GM18502 (cell line): ENCODE results near the gene OSBPL6.
"Not testable (repeated sequence)": the region's sequence is repeated elsewhere in the genome, so short reads cannot be mapped to it uniquely, and the experiment has no call there.

Experiments
- ATAC-seq: cut with Tn5 transposase; IDR thresholded peaks from one replicate; pipeline ENCODE4 v1.9.1; 2021; ENCODE audit warnings: mild to moderate bottlenecking; ENCODE audit not compliant: unreplicated experiment, poor library complexity

OSBPL6 gene

DNA sequence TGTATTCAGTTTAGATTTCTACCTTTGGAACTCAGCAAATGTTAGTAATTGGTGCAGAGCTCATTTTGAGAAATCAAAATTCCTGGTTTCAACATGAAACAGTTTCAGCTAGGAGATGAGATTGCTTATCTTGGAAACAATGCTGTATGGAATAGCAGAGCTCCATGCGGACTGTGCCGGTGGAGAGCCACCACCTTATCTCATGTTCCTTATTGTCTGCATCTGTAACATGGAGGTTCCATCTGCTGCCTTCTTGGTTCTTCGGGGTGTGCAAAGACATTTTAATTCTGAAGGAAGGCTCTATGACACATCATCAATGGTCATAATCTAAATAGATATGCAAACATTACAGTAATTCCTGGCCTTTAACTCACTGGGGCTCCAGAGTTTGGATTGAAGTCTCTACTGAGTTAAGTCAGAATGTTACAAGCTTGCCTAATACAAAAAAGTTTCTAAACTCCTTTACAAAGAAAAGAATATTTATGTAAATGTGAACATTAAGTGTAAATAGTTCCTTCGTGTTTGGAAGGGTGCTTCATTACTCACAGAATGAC, 191.4 kb downstream of the OSBPL6 start:
- ATAC-seq = no peak

DNA sequence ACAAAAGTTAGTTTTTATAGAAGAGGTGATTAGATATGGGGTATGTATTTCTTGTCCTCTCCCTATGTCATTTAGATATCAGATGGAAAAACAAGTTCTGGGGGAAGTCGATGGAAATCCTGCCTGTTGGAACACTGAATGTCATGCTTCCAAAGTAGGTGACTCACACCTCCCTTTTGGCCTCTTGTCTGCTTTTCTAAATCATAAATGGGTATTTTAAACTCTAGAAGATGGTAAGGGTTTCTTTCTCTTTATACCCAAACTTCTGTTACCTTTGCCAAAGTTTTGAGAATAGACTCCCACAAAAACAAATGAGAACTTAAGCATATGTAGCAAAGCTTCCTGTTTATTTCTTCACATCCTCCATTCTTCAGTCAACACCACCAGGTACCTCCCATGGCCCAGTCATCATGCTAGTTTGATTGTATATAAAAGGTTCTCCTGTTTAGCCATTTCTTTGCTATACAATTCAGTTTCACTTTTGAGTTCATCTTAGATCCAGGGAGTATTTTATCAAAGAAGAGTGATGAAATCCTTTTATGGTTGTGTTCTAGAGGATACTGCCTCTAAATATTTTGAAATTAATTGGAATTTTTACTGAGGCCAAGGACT, 192.8 kb downstream of the OSBPL6 start:
- ATAC-seq = no peak

DNA sequence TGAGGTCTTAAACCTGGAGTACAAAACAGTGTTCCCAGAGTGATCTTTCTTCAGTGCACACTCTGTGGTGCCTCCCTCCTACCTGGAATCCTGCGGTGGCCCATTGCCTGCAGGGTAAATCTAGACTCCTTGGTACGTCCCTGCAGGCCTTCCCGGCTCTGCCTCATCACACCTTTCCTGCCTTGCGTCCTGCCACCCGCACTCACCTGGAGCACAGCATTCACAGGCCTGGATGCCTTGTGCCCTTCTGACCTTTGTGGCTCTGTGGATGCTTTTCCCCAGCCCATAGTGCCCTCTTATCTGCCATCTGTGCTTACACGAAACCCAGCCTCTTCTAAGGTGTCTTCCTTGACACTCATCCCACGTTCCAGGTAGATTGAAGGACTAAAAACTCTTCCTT, 194.0 kb downstream of the OSBPL6 start:
- ATAC-seq = no peak

DNA sequence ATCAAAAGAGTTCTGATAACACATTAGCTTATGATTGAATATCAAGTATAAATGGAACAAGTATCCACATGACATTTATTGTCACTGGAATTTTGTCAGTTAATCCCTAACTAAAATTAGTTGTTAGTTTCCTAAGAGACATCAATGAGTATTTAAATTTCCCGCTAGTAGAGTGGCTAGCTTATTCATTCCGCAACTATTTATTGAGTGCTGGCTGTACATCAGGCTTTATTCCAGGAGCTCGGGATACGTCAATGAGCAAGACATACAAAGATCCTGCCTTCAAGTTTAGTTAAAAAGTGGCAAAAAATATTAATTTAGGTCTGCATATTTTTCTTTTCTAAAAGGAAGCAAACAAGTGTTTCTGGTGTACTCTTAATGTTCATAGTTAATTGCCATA, 197.4 kb downstream of the OSBPL6 start:
- no peak for ATAC-seq

DNA sequence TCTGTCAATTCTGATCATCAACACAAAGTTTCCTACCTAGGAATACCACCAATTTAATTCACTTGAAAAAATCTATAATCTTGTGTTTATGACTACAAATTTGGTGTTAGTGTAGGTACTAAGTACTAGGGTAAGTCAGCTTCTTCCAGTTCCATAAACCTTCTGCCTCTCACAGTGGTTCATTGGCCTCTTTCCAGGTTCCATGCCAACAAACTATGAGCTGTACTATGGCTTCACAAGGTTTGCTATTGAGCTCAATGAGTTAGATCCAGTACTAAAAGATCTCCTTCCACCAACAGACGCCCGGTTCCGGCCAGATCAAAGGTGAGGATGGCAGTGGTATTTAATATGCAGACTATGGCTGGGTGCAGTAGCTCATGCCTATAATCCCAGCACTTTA, 197.9 kb downstream of the OSBPL6 start:
- ATAC-seq = no peak

DNA sequence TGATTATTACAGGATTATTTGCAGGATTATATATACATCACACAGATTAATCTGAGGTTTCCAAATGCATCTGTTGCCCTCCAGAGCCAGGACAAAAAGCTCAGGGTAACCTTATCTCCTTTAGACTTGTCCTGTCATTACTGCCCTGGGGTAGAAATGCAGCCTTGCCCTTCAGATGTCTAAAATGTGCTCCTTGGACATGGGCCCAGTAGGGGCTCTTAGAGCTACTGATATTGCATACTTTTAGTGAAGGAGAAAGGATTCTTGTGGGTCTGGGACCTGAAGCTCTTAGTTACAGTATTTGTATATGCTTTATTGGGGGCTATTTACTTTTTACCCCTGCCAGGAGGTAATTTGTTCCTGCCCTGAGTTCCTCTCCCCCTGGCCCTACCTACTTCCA, 200.5 kb downstream of the OSBPL6 start:
- no peak for ATAC-seq

DNA sequence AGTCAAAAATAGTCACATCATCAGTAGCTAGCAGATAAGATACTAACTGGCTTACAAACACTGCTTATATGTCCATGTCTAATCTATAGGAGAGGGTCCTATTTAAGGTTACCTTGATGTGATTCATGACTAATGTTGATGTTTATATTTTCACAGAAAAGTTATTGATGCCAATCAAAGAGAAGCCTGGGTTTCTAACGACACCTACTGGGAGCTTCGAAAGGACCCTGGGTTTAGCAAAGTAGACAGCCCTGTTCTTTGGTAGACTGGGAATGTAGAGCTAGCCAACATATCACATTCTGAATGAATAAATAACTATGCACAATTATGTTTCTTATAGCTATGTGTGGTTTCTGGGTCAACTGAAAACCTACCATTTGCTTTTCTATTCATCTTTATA, 201.0 kb downstream of the OSBPL6 start:
- no peak for ATAC-seq

DNA sequence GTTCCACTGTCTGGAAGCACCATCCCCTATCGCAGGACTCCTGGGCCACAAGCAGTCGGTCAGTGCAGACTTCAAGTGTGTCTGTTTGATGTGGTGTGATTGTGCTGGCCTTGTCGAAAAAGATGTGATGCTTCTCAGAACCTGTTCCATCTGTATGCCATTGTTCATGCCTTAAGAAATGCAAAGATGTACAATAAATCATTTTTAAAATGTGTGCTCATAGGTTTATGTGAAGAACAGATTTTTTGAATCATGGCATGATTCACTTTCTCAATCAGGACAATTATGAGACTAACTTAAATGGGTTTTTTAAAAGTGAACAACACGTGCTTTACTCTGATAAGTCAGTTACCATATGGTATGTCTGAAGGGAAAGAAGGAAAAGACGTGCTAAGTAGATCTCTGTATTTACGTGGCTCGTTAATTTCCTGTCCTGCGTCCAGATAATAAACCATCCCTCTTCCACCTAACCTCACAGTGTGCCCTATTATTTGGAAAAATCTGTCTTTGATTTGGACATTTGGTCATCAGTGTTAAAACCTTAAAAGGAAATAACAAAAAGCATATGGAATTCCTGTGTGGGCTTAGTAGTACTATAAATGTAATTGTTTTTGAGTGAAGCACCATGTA, 201.7 kb downstream of the OSBPL6 start:
- no peak for ATAC-seq

DNA sequence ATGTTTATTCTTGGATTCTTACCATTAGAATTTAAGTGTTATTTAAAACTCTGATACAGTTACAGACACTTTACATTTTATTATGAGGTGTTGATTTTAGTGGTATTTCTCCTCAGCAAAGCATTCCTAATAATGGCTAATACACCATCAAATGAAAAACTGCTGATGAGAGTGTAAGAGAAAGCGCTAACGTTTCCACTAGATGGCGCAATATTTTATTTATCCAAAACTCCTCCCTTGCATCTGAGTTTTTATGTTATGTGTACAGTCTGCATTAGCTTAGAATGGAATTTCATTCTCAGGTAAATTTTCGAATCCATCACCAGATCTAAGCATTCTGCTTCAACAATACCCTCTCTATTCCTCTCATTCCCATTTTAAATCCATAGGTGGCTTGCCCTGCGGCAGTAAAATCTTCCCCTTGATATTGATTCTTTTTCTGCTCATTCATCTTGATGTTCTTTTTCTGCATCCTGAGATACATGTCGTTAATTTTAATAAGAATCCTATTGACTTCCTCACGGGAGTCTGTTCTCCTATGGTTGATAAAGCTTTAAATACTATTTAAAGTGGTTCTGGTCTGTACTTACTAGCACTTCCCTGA, 202.8 kb downstream of the OSBPL6 start:
- peak; percentile 85 for ATAC-seq

DNA sequence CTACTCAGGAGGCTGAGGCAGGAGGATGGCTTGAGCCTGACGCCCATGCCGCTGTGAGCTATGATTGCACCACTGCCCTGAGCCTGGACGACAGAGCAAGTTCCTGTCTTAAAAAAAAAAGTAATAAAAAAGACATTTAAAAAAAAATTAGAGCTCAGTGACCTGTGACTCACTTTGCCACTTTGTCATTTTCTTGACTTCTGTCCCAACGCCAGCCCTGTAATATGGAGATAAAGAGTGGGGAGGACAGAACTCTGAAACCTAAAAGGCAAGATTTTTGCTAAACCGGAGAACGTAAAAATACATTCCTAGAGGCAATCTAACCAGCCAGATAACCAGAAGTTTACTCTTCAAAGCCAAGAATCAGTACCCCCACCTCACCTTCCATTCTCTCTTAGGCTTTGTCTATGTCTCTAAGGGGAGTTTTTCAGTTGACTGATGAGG, 207.7 kb downstream of the OSBPL6 start:
- no peak for ATAC-seq

DNA sequence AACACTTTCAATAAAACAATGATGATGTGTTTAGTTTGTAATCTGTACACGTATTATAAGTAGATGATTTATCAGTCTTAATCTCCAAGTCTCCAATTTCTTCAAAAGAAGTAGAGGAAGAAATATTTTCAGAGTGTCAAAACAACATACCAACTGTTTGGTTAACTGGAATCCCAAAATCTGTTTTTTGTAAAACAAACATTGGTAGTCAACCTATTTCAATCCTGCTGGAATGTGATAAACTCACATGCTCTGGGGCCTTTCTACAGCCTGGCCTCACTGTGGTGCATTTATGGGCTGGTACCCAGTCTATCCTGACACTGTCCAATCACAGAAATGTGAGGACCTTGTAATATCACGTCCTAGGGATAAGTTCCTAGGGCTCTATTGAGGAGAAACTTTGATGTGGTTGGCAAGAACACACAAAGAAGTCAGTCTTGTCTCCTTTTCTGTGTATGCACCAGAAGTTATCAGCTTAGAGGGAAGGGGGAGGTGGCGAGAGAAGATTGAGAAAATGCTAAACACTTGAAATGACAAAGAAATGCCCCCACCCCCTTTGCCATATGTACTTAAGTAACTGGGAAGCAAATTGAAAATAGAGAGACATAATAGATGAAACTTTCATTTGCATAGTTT, 209.5 kb downstream of the OSBPL6 start:
- ATAC-seq = peak; percentile 47

DNA sequence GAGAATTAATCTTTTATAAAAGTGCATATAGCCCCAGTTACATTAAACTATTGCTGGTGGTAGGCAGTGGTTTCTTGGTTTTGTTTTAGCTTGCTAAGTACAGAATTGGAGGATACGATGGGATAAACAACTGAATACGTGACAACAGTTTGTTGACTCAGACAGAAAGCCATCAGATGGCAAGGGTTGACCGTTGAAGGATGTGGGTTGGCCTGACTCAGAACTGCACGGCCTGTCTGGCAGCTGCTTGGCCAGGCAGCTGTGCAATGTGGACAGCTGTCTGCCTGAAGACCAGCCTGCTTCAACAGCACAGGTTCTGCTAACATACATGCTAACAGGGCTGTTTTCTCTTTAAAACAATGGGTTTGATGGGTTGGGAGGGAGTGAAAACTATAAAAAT, 210.1 kb downstream of the OSBPL6 start:
- peak; percentile 99 for ATAC-seq

DNA sequence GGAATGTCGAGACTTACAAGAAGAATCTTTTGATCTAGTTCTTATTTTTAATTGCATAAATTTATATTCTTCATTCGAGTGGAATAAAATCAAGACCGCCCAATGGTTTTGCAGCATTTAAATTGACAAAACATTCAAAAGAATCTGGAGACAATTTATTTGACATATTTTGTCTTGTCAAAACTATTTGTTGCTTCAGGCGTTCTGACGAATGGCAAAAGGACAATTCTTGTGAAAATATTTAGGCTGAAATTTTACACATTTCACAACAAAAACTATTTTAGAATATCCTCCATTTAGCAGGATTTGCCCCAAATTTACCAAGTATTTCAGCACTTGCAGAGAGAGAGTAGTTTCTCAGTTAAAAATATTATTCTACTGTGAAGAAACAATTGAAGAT, 214.9 kb downstream of the OSBPL6 start:
- ATAC-seq = no peak

DNA sequence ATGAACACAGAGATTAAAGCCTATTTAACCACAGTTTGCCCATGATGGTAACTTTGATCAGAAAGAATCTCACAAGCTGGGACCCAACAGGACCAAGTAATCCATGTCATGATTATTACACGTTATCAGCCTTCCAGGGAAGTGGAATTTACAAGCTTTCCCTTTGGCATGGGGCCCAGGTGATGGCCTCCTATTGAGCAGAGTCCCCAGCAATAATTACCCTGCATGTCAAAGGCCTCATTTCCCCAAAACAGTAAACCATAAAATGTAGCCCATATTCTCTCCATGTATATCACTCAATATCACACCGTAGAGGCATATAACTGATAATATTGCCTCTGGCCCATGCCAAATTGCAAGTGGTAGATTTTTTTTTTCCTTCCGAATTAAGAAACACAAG, 217.7 kb downstream of the OSBPL6 start:
- no peak for ATAC-seq

DNA sequence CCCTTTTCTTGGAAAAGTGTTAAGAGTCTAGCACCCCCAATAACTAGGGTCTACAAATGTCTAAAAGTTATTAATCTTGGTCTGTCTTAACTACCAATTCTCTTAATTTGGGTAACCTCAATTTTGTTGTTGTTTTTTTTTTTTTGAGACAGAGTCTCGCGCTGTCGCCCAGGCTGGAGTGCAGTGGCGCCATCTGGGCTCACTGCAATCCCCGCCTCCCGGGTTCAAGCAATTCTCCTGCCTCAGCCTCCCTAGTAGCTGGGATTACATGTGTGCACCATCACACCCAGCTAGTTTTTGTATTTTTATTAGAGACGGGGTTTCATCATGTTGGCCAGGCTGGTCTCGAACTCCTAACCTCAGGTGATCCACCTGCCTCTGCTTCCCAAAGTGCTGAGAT, 218.1 kb downstream of the OSBPL6 start:
- ATAC-seq = not testable (repeated sequence)

DNA sequence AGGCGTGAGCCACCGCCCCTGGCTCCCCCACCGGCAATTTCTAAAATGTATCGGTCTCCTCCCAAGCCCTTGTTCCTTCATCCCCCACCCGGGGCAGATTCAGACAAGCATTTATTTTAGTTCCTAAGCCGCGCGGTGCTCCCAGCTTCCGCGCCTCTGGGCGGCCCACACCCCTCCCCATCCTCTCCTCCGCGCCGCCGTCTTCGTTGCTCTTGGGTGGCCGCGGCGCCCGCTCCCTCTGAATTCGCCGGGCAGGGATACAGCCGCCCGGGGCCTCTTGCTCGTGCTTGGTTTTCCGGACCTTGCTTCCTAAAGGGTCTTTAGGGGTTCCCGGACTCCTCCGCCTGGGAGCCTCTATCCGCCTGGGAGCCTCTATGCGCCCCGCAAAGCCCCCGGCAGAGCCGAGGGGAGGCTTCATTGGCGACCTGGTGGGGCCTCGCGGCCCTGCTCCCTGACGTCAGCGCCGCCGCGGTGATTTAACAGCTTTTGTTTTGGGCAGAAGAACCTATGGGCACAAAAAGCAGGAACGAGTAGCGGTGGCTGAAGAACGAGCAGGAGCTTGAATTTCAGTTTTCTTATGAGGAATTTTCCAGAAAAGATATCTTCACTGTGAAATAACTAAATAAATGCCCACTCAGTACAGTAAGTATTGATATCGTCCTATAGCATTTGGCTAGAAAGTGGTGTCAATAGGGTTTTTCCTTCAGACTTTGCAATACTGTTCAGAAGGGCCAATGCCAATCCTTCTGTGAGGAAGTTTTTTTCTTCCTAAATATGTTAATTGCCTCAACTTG, 219.4 kb downstream of the OSBPL6 start:
- peak; percentile 82 for ATAC-seq

DNA sequence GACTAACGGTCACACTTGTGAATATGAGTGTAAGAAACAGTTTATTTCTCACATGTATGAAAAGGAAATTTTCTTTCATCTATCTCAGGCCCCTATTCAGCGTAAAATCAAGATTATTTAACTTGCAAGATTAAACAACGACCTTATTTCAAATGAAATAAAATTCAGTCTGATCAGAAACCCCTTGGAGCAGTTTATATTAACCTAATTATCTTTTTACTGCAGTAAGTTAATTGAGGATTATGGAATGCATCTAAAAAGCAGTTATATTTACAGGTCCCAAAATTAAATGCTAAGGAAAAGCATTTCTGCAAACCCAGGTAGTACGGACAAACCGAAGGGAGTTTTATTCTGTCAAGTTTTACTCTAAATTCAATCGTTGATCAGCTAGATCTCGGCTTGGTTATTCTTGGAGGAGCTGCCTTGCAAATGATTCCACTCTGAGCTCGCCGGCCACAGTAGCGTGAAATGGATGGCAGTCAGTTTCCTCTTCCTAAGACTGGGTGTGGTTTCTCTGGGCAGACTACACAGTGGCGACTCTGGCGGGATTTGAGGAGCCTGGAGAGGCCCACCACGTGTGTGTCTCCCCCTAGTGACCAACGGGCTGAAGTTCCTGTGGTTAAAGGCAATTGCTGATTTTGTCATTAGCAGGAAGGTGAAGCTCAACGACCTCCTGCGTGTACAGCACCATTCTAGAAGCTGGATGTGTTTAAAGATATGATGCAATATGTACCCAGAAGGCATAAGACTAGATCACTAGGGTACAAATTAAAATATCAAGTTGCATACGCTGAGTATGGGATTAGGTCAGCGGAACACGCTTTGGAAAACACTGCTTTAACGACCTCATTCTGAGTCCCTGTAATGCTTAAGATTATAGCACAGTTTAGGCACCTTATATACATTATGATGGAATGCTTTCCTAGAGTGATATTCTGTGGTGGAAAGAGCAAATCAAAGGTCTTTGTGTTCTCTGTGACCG, 220.2 kb downstream of the OSBPL6 start:
- ATAC-seq = peak; percentile 79

DNA sequence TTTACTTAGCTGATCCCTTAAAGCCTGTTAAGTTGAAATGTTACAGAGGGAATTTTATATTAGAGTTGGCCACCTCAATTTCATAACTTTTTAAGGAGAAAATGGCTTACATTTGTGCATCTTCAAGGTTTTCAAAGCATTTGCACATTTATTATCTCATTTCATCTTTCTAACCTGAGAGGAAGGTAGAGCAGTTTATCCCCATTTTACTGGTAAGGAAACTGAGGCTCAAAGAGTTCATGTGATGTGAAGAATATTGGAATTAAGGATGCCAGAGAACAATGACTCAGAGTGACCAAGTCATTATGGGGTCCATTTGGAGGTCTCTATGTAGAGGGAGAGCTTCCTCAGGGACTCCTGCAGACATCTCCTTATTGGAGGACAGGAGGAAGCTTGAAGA, 221.7 kb downstream of the OSBPL6 start:
- ATAC-seq = no peak

DNA sequence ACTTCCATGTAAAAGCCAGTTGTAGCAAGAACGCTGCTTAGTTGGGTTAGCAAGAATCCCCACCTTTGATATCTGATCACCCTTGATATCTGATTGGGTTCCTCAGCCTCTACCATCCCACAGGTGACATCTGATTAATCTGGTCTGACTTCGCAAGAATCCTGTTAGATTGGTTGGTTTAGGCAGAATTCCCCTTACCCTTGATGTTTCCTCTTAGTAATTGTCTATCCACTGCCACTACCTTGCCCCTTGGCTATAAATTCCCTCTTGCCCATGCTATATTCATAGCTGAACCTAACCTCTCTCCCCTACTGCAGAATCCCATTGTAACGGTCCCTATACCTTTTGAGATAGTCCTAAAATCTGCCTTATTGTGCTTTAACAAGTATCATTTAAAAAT, 223.6 kb downstream of the OSBPL6 start:
- ATAC-seq = no peak
